ENCODE results near the gene SMARCC2.

SMARCC2 gene

GRCh38 chr12:56189099-56189917, at the start of gene SMARCC2:
SMARCC2 (minus strand) TSS chr12:56189483; CDS start chr12:56189461, 22 bp downstream.
- peak; percentile 84 for DNase-seq (ENCODE audit: low spot score)

GRCh38 chr12:56237552-56237951, 48.3 kb upstream of the SMARCC2 start:
- DNase-seq (ENCODE audit: low spot score) = no peak

GRCh38 chr12:56236985-56237384, 47.7 kb upstream of the SMARCC2 start:
- no peak for DNase-seq (ENCODE audit: low spot score)

- no peak for DNase-seq (ENCODE audit: low spot score)
Observed at GRCh38 chr12:56236091-56236490, 46.8 kb upstream of the SMARCC2 start.

GRCh38 chr12:56234746-56235436, 45.6 kb upstream of the SMARCC2 start:
- no peak for DNase-seq (ENCODE audit: low spot score)

GRCh38 chr12:56231184-56231582, 41.9 kb upstream of the SMARCC2 start:
- DNase-seq (ENCODE audit: low spot score) = no peak

GRCh38 chr12:56230432-56231183, 41.3 kb upstream of the SMARCC2 start:
- DNase-seq (ENCODE audit: low spot score) = no peak

GRCh38 chr12:56229916-56230431, 40.7 kb upstream of the SMARCC2 start, which contains the start of gene SLC39A5:
SLC39A5 (plus strand) TSS chr12:56230051; CDS start chr12:56231275, 1,224 bp downstream.
- DNase-seq (ENCODE audit: low spot score) = no peak

GRCh38 chr12:56229082-56229481, 39.8 kb upstream of the SMARCC2 start:
- DNase-seq (ENCODE audit: low spot score) = no peak

GRCh38 chr12:56224954-56225353, 35.7 kb upstream of the SMARCC2 start:
- DNase-seq (ENCODE audit: low spot score) = no peak

- peak; percentile 96 for DNase-seq (ENCODE audit: low spot score)
Observed at GRCh38 chr12:56224102-56224701, 34.9 kb upstream of the SMARCC2 start, which contains the start of gene NABP2. NABP2 (plus strand) TSS chr12:56224342; CDS start chr12:56224857, 515 bp downstream.

- peak; percentile 32 for DNase-seq (ENCODE audit: low spot score)
Observed at GRCh38 chr12:56223571-56224101, 34.4 kb upstream of the SMARCC2 start.

- DNase-seq (ENCODE audit: low spot score) = no peak
Observed at GRCh38 chr12:56222531-56222895, 33.2 kb upstream of the SMARCC2 start.

GRCh38 chr12:56221757-56222530, 32.7 kb upstream of the SMARCC2 start, which contains the start of gene RNF41:
RNF41 (minus strand) TSS chr12:56221922; CDS start chr12:56214047, 7,875 bp downstream.
- DNase-seq (ENCODE audit: low spot score) = peak; percentile 95

- DNase-seq (ENCODE audit: low spot score) = no peak
Observed at GRCh38 chr12:56221232-56221756, 32.0 kb upstream of the SMARCC2 start.

- peak; percentile 73 for DNase-seq (ENCODE audit: low spot score)
Observed at GRCh38 chr12:56220611-56221231, 31.4 kb upstream of the SMARCC2 start.

- no peak for DNase-seq (ENCODE audit: low spot score)
Observed at GRCh38 chr12:56219840-56220239, 30.6 kb upstream of the SMARCC2 start.

GRCh38 chr12:56216461-56216860, 27.2 kb upstream of the SMARCC2 start:
- DNase-seq (ENCODE audit: low spot score) = no peak

- no peak for DNase-seq (ENCODE audit: low spot score)
Observed at GRCh38 chr12:56213878-56214277, 24.6 kb upstream of the SMARCC2 start.

GRCh38 chr12:56212361-56212760, 23.1 kb upstream of the SMARCC2 start:
- DNase-seq (ENCODE audit: low spot score) = no peak

All from NAMALWA (cell line).